Left ventricle myocardium inferior (tissue), 1 donor: ENCODE measurements around the gene IRF4. TPM values are rescaled to one million over a fixed set of nuclear protein-coding genes. Genes with fewer than 3 reads are reported as not detected.

Experiments
- DNase-seq: peaks from one replicate; pipeline ENCODE4 v3.0.0-alpha.2; 2020
- H3K27ac ChIP-seq: fragments of 200-600 bp; replicated peaks from 2 replicates; pipeline ENCODE4 v1.8.0; 2021
- H3K27me3 ChIP-seq: fragments of 200-600 bp; 2 replicates; pipeline ENCODE4 v1.8.0; 2021; ENCODE audit warnings: low read depth
- H3K36me3 ChIP-seq: fragments of 200-600 bp; 2 replicates; pipeline ENCODE4 v1.8.0; 2021
- H3K4me1 ChIP-seq: fragments of 200-600 bp; 2 replicates; pipeline ENCODE4 v1.8.0; 2021
- H3K4me3 ChIP-seq: fragments of 200-600 bp; 2 replicates; pipeline ENCODE4 v1.8.0; 2021; ENCODE audit warnings: mild to moderate bottlenecking, moderate library complexity
- H3K9me3 ChIP-seq: fragments of 200-600 bp; replicated peaks from 2 replicates; pipeline ENCODE4 v1.8.0; 2021
- intact Hi-C: fragments of 100-400 bp; cut with micrococcal nuclease; formaldehyde crosslinking; loops from one replicate; pipeline ENCODE4 v1.11.0; 2022
- total RNA-seq: library from RNA; stranded (reverse); fragmentation: NEBNext Ultra II Directional; extraction: Animal tissue kit (Norgen Biotek cat#: 25700); gene quantifications from one replicate; pipeline ENCODE4 v1.2.1, GENCODE V29; 2021
- TF ChIP-seq, protein P1 (sequence below): fragments of 200-600 bp; IDR thresholded peaks from 2 replicates; pipeline ENCODE4 v1.8.0; 2021; ENCODE audit warnings: antibody characterized with exemption, mild to moderate bottlenecking, borderline replicate concordance
- donor health status: DM: no; HTN: yes; CAD: no; lungs with severe emphysema.

Gene IRF4
- total RNA-seq, 1 donor from 2014 or later: 0.22 TPM

DNA sequence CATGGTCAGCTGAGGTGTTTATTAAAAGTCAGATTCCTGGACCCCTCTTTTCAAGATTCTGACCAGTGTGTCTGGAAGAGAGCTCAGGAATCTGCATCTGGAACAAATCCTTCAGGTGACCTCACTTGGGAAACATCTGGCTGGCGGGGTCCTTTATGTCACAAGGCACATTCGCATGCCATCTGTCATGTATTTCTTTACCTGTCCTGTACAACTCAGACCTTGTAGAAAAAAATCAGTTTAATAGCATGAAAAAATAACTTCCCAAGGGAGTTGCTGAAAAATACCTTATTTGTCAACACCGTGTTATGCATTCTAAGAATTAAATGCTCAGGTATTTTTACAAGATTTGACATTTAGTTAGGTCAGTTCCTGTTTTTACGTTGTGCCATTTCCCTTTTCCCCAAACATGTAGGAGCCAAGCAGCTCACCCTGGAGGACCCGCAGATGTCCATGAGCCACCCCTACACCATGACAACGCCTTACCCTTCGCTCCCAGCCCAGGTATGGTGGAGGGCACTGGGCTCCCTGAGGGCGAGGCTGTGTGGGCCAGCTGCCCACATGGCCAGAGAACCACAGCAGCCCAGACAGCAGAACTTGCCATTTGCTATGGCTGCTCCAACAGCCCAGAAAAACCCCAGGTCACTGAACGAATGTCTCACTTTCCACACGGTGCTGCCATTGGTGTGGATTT, 4.0 kb downstream of the IRF4 start:
- H3K9me3 ChIP-seq: no peaks in the 10 kb centered on the region
- H3K4me3 ChIP-seq: no peak overlapping the region
- no peak for DNase-seq
- TF ChIP-seq, protein P1, sequence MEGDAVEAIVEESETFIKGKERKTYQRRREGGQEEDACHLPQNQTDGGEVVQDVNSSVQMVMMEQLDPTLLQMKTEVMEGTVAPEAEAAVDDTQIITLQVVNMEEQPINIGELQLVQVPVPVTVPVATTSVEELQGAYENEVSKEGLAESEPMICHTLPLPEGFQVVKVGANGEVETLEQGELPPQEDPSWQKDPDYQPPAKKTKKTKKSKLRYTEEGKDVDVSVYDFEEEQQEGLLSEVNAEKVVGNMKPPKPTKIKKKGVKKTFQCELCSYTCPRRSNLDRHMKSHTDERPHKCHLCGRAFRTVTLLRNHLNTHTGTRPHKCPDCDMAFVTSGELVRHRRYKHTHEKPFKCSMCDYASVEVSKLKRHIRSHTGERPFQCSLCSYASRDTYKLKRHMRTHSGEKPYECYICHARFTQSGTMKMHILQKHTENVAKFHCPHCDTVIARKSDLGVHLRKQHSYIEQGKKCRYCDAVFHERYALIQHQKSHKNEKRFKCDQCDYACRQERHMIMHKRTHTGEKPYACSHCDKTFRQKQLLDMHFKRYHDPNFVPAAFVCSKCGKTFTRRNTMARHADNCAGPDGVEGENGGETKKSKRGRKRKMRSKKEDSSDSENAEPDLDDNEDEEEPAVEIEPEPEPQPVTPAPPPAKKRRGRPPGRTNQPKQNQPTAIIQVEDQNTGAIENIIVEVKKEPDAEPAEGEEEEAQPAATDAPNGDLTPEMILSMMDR: no peak
- intact Hi-C loops: no loop called here
- no peaks in the 10 kb centered on the region for H3K36me3 ChIP-seq
- H3K4me1 ChIP-seq: peaks cover 36% of the 10 kb centered on the region
- no peak overlapping the region for H3K27ac ChIP-seq
- peaks cover 85% of the 10 kb centered on the region for H3K27me3 ChIP-seq

DNA sequence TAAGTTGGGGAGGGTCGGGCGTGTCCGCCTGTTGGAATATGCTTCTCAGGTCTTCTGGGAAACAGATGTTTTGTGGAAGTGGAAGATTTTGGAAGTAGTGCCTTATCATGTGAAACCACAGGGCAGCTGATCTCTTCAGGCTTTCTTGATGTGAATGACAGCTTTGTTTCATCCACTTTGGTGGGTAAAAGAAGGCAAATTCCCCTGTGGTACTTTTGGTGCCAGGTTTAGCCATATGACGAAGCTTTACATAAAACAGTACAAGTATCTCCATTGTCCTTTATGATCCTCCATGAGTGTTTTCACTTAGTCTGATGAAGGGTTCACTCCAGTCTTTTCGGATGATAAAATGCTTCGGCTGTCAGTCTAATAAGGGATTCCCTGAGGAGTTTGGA, 4.6 kb downstream of the IRF4 start:
- no peak overlapping the region for H3K27ac ChIP-seq
- H3K36me3 ChIP-seq: no peaks in the 10 kb centered on the region
- intact Hi-C loops: no loop called here
- TF ChIP-seq, protein P1: no peak
- peaks cover 82% of the 10 kb centered on the region for H3K27me3 ChIP-seq
- no peak overlapping the region for H3K4me3 ChIP-seq
- DNase-seq: no peak
- H3K9me3 ChIP-seq: no peaks in the 10 kb centered on the region
- peaks cover 30% of the 10 kb centered on the region for H3K4me1 ChIP-seq

DNA sequence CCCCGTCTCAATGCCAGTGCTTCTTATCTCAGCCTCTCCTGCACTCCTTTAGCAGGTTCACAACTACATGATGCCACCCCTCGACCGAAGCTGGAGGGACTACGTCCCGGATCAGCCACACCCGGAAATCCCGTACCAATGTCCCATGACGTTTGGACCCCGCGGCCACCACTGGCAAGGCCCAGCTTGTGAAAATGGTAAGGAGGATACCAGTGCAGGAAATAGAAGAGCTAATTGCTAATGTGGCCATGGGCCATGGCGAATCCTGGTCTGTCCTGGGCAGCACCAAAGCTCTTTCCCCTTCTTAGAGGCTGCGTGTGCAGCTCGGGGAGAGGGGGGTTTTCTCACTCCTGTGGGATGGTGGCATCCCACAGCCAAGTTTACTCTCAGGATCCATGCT, 5.5 kb downstream of the IRF4 start:
- Histone ChIP-seq H3K4me3 (no peak overlapping the region), H3K27me3 (peaks cover 82% of the 10 kb centered on the region), H3K27ac (no peak overlapping the region), H3K9me3 (no peaks in the 10 kb centered on the region), H3K36me3 (no peaks in the 10 kb centered on the region), H3K4me1 (peaks cover 21% of the 10 kb centered on the region)
- no peak for DNase-seq
- TF ChIP-seq, protein P1: no peak
- intact Hi-C loops: no loop called here

DNA sequence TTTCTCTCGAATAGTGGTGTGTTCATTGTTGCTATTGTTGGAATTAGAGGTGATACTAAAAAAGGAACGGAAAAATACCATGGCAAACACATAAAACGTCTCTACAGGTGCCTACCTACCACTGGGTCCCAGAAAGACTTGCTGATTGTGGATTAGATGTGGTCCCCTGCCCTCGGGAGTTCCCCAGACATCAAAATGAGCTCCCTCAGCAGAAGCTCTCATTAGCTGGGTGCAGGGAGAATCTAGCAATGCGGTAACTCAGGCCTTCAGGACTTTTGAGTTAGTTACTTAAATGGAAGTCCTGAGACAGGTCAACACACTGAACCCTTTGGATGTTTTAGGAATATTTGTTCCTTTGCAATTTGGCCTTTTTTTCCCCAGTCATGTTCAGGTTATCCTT, 6.1 kb downstream of the IRF4 start:
- no peak overlapping the region for H3K4me3 ChIP-seq
- DNase-seq: no peak
- no peak overlapping the region for H3K27ac ChIP-seq
- TF ChIP-seq, protein P1: no peak
- H3K9me3 ChIP-seq: no peaks in the 10 kb centered on the region
- intact Hi-C loops: no loop called here
- peaks cover 82% of the 10 kb centered on the region for H3K27me3 ChIP-seq
- H3K36me3 ChIP-seq: no peaks in the 10 kb centered on the region
- peaks cover 16% of the 10 kb centered on the region for H3K4me1 ChIP-seq

DNA sequence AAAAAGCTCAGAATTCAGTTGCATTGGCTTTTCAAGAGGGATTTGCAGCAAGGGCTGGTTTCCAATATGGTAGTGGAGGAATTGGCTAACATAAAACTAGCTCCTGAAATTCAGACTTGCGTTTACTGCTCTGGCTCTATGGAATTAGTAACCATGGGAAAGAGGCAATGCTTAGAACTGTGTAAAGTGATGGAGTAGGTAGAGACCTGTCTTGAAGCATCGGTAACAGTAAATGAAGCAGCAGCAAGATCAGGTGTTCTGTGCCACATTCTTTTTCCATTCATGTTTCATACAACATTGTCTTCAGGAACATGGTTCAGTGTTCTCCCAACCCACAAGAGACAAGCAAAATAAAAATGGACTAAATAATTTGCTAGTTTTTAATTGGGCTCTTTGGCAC, 6.5 kb downstream of the IRF4 start:
- H3K36me3 ChIP-seq: no peaks in the 10 kb centered on the region
- no peak for DNase-seq
- intact Hi-C loops: no loop called here
- no peaks in the 10 kb centered on the region for H3K9me3 ChIP-seq
- no peak overlapping the region for H3K27ac ChIP-seq
- H3K4me1 ChIP-seq: peaks cover 11% of the 10 kb centered on the region
- TF ChIP-seq, protein P1: no peak
- H3K4me3 ChIP-seq: no peak overlapping the region
- peaks cover 82% of the 10 kb centered on the region for H3K27me3 ChIP-seq
